GM12878 (cell line): ENCODE measurements around the gene SMURF1. TPM values are rescaled to one million over a fixed set of nuclear protein-coding genes. Genes with fewer than 3 reads are reported as not detected.

ENCODE experiments used
- BCL11A ChIP-seq: IDR thresholded peaks from 2 replicates; pipeline ENCODE4 v1.6.1; 2011; ENCODE audit warnings: low read depth, low read length
- CREB1 ChIP-seq: IDR thresholded peaks from 2 replicates; pipeline ENCODE4 v1.6.1; 2012; ENCODE audit warnings: low read depth, mild to moderate bottlenecking, inconsistent platforms
- EED ChIP-seq: sonication (generic); IDR thresholded peaks from 2 replicates; pipeline ENCODE4 v1.6.1; 2016; ENCODE audit warnings: antibody characterized with exemption, low read depth
- MXI1 ChIP-seq: fragments of 150-350 bp; IDR thresholded peaks from 2 replicates; pipeline ENCODE4 v1.6.1; 2011; ENCODE audit warnings: low read depth, mild to moderate bottlenecking, inconsistent platforms, low read length, improper control_type of control experiment
- MYC ChIP-seq: IDR thresholded peaks from 2 replicates; pipeline ENCODE4 v1.6.1; 2011; ENCODE audit warnings: mild to moderate bottlenecking, low read length, moderate library complexity, inconsistent platforms; ENCODE audit not compliant: insufficient read depth, insufficient replicate concordance, insufficient read length, severe bottlenecking
- NR2C2 ChIP-seq: IDR thresholded peaks from 2 replicates; pipeline ENCODE4 v1.6.1; 2011; ENCODE audit warnings: borderline replicate concordance, low read depth; ENCODE audit not compliant: control insufficient read depth, insufficient read length
- PAX5 ChIP-seq: IDR thresholded peaks from 2 replicates; pipeline ENCODE4 v1.6.1; 2011; ENCODE audit warnings: low read depth, low read length, borderline replicate concordance
- STAT1 ChIP-seq: fragments of 450-650 bp; conservative IDR thresholded peaks from 2 replicates; pipeline ENCODE4 v1.6.1; 2014; ENCODE audit warnings: antibody characterized with exemption, mild to moderate bottlenecking
- ZNF384 ChIP-seq: IDR thresholded peaks from 2 replicates; pipeline ENCODE4 v1.6.1; 2012; ENCODE audit warnings: low read depth, mild to moderate bottlenecking, low read length, improper control_type of control experiment, borderline replicate concordance
- ZNF687 ChIP-seq: fragments of 450-650 bp; IDR thresholded peaks from 2 replicates; pipeline ENCODE4 v1.6.1; 2017; ENCODE audit warnings: mild to moderate bottlenecking, moderate library complexity
- polyA plus RNA-seq, 11 experiments: library from polyadenylated mRNA; depleted of rRNA in 4 of 11; unstranded in 6 of 11; stranded (reverse) in 5 of 11; fragments of >200 nt; fragmentation: Nextera tagmentation in 4 of 11; fragmentation: Illumina TruSeq in 1 of 11; extraction: Ambion mirVana in 4 of 11; extraction: Trizol in 1 of 11; gene quantifications; 1 replicate in 1 of 11; 2 replicates in 10 of 11; pipeline versions ENCODE4 v1.2.1 to v1.2.3, GENCODE V29; 2011 to 2016; ENCODE audit warnings: inconsistent platforms in 2 of 11, missing spikeins in 2 of 11, low read depth in 1 of 11
- total RNA-seq, 4 experiments: library from RNA; depleted of rRNA in 3 of 4; stranded (reverse); fragments of >200 nt in 3 of 4; fragmentation: Illumina TruSeq in 1 of 4; extraction: Trizol in 1 of 4; gene quantifications; 2 replicates each; pipeline versions ENCODE4 v1.2.1 to v1.2.3, GENCODE V29; 2013 to 2021
- TF ChIP-seq, protein P1 (sequence below): IDR thresholded peaks from 2 replicates; pipeline ENCODE4 v1.6.1; 2012; ENCODE audit warnings: low read depth, low read length, improper control_type of control experiment
- TF ChIP-seq, protein P2 (sequence below): IDR thresholded peaks from 2 replicates; pipeline ENCODE4 v1.6.1; 2012; ENCODE audit warnings: low read depth, low read length, improper control_type of control experiment

The SMURF1 gene
- total and polyA plus RNA-seq, 10 of the 15 experiments (the other 5 are each of a cell fraction or from before 2014, with no cell fraction given) = 0.76 to 14.0 (median 7.9) TPM

DNA sequence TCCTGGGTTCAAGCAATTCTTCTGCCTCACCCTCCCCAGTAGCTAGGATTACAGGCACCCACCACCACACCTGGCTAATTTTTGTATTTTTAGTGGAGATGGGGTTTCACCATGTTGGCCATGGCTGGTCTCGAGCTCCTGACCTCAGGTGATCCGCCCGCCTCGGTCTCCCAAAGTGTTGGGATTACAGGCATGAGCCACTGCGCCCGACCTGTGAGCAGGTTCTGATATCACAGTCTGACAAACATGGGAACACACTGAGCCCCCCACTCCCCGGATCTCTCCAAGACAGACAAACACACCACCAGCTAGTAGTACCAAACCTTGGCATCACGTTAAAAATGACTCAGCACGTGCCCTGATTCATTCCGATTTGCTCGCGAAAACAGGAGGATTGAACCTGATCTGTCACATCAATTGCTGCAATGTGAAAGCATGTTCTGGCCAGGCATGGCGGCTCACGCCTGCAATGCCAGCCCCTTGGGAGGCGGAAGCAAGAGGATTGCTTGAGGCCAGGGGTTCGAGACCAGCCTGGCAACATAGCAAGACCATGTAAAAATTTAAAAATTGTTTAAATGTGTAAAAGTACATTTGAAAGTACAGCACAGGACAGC lies 106.5 kb downstream of the SMURF1 start (continued):
- TF ChIP-seq, protein P1, sequence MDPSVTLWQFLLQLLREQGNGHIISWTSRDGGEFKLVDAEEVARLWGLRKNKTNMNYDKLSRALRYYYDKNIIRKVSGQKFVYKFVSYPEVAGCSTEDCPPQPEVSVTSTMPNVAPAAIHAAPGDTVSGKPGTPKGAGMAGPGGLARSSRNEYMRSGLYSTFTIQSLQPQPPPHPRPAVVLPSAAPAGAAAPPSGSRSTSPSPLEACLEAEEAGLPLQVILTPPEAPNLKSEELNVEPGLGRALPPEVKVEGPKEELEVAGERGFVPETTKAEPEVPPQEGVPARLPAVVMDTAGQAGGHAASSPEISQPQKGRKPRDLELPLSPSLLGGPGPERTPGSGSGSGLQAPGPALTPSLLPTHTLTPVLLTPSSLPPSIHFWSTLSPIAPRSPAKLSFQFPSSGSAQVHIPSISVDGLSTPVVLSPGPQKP = no peak
- TF ChIP-seq ZNF384 (no peak), BCL11A (no peak), STAT1 (no peak), EED (no peak), MXI1 (no peak), ZNF687 (no peak), MYC (no peak), NR2C2 (no peak), PAX5 (no peak), CREB1 (no peak)
- TF ChIP-seq, protein P2, sequence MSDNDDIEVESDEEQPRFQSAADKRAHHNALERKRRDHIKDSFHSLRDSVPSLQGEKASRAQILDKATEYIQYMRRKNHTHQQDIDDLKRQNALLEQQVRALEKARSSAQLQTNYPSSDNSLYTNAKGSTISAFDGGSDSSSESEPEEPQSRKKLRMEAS = no peak
